Measurements from ENCODE around the gene TRAK1.

TRAK1 gene

GRCh38 chr3:42209917-42210316 lies 118.8 kb downstream of the TRAK1 start:
- DNase-seq (ENCODE audit: low spot score), result no peak

GRCh38 chr3:42210726-42211125 lies 119.6 kb downstream of the TRAK1 start:
- DNase-seq (ENCODE audit: low spot score), result no peak

GRCh38 chr3:42213417-42213816 lies 122.3 kb downstream of the TRAK1 start:
- no peak for DNase-seq (ENCODE audit: low spot score)

GRCh38 chr3:42214064-42214463 lies 122.9 kb downstream of the TRAK1 start:
- DNase-seq (ENCODE audit: low spot score), result no peak

- no peak for DNase-seq (ENCODE audit: low spot score)
These were observed 123.6 kb downstream of the TRAK1 start for GRCh38 chr3:42214565-42215283.

- no peak for DNase-seq (ENCODE audit: low spot score)
These were observed 125.1 kb downstream of the TRAK1 start for GRCh38 chr3:42216302-42216701.

GRCh38 chr3:42216931-42217333 lies 125.8 kb downstream of the TRAK1 start:
- no peak for DNase-seq (ENCODE audit: low spot score)

- no peak for DNase-seq (ENCODE audit: low spot score)
These were observed 129.4 kb downstream of the TRAK1 start for GRCh38 chr3:42220436-42221121.

- no peak for DNase-seq (ENCODE audit: low spot score)
These were observed 132.0 kb downstream of the TRAK1 start for GRCh38 chr3:42222942-42223693.

GRCh38 chr3:42224178-42224577 lies 133.0 kb downstream of the TRAK1 start:
- DNase-seq (ENCODE audit: low spot score), result no peak

GRCh38 chr3:42224658-42225421 lies 133.7 kb downstream of the TRAK1 start:
- no peak for DNase-seq (ENCODE audit: low spot score)

GRCh38 chr3:42225486-42226363 lies 134.6 kb downstream of the TRAK1 start:
- DNase-seq (ENCODE audit: low spot score), result no peak

- no peak for DNase-seq (ENCODE audit: low spot score)
These were observed 135.6 kb downstream of the TRAK1 start for GRCh38 chr3:42226470-42227425.

- DNase-seq (ENCODE audit: low spot score), result no peak
These were observed 137.6 kb downstream of the TRAK1 start for GRCh38 chr3:42228796-42229195.

GRCh38 chr3:42229266-42229941 lies 138.2 kb downstream of the TRAK1 start:
- no peak for DNase-seq (ENCODE audit: low spot score)

- DNase-seq (ENCODE audit: low spot score), result no peak
These were observed 139.0 kb downstream of the TRAK1 start for GRCh38 chr3:42229942-42230688.

- DNase-seq (ENCODE audit: low spot score), result no peak
These were observed 139.7 kb downstream of the TRAK1 start for GRCh38 chr3:42230860-42231259.

GRCh38 chr3:42235532-42235931 lies 144.4 kb downstream of the TRAK1 start:
- DNase-seq (ENCODE audit: low spot score), result no peak

- DNase-seq (ENCODE audit: low spot score), result no peak
These were observed 145.5 kb downstream of the TRAK1 start for GRCh38 chr3:42236611-42237010.
